GM19438 (cell line): ENCODE results near the gene RAB39B.
A peak's percentile ranks its signal among the peaks of the same experiment; 100 is the strongest.

Experiments
- ATAC-seq: cut with Tn5 transposase; IDR thresholded peaks from one replicate; pipeline ENCODE4 v1.9.1; 2021; ENCODE audit warnings: low read depth; ENCODE audit not compliant: unreplicated experiment

Gene RAB39B

DNA sequence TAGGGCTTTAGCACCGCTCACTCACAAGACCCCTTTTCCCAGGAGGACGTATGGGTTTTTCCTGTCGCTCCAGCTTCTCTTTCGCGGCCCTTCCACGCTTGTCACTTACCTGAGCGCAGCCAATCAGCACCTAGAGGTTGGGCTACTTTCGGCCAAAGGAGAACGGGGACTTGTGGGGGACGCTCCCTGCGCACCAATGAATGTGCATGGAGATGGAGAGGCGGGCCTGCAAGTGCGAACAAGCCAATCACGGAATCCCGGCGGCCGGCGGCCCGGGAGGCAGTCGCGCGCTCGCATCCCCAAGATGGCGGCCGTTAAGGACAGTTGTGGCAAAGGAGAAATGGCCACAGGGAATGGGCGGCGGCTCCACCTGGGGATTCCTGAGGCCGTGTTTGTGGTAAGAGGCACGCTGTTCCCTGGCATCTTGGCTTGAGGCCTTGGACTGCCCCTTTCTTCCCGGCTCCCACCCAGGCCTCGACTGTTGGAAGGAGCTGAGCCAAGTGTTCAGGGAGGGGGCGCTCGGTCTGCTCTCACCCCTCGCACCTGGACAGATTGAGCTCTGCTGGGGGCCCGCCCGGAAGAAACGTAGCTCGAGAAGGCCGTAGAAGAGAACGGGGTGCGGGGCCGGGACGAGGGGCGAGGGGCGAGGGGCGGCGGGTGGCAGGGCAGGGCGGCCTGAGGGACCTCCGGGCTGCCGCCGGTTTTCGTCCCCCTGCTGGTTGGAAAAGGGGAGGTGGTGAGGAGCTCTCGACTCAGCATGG, 47.9 kb downstream of the RAB39B start, which contains the start of gene VBP1:
Gene VBP1 (plus strand): TSS at position 282 of the 761 bp plus-strand sequence. CDS start 23 bp downstream, at position 305.
- ATAC-seq, result peak; percentile 97

DNA sequence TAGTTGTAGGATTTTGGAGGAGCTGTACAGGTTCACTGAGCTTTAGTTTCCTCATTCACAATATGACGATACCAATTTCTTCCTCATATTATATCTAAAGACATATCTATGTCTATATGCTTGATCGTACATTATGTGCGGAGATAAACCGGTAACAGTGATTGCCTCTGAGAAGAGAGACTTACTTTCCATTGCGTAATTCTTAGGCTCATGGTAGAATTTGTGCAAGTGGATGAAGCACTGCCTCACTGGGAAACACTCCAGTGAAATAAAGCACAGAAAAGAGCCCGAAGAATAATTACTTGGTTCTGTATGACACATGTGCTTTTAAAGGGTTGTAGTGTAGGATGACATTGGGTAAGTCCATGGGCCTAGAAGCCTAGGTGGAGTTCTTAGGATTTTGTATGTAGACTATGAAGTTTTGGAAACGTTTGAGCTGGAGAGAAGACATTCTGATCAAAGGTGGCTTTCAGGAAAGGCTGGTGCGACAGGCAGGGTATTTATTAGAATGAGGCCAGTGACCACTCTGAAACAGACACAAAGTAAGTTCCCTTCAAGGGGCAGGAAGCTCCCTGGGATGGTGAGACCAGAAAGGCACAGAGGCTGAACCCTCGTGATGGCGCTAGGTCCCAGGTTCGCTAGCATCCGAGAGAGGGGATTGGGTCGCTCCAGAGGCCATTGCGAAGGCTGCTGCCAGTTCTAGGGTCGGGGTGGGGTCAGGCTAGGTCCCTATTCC, 48.7 kb downstream of the RAB39B start:
- ATAC-seq, result peak; percentile 46

DNA sequence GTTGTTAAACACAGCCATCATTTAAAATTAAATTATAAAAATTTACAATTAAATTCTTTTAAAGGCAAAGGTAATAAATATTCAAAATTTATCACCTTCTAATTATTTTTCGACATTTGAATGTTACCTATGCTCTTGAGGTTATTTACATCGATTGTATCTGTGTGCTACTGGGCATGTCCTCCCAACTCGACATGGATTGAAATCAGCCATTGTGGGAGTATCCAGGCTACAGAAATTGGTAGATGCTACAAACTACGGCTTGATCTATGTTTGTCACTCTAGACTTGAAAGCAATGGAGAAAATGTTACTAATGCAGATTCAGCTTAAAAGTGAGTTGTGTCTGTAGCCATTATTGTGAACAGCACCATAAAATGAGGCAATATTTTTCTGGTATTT, 50.6 kb downstream of the RAB39B start:
- ATAC-seq, result no peak

DNA sequence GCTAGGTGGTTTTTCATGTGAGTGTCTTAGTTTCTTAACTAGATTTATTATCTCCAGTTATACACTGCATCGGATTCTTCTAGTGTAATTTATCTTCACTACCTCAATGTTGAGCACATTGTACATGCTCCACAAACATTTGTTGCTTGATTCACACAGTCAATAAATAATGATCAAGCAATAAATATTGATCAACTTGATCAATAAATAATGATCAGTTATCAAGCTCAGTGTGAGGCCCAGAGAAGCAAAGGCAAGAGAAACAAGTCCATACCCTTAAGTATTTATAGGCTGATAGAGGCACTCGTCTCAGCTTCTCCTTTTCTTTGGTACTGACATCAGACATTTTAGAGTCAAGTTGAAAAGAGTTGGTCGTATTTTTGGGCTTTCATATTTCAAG, 53.1 kb downstream of the RAB39B start:
- no peak for ATAC-seq
